DOHH2 (cell line): ENCODE results near the gene STK25.

Experiments used
- H3F3A ChIP-seq: fragments of 200-600 bp; sonication (generic), shearing (Covaris generic); 2 replicates; pipeline ENCODE4 v1.6.0; 2016; ENCODE audit warnings: antibody characterized with exemption, mild to moderate bottlenecking; ENCODE audit not compliant: control insufficient read depth, insufficient read depth
- H3K27ac ChIP-seq: fragments of 200-600 bp; sonication (generic); 2 replicates; pipeline ENCODE4 v1.5.1; 2014; ENCODE audit warnings: low read depth, mild to moderate bottlenecking, low read length, moderate library complexity
- H3K27me3 ChIP-seq: fragments of 200-600 bp; sonication (generic); 2 replicates; pipeline ENCODE4 v1.6.1; 2014; ENCODE audit warnings: mild to moderate bottlenecking, low read length, mixed read lengths; ENCODE audit not compliant: control insufficient read depth
- H3K36me3 ChIP-seq: fragments of 200-600 bp; sonication (generic); 2 replicates; pipeline ENCODE4 v1.6.1; 2014; ENCODE audit warnings: mild to moderate bottlenecking, low read length, moderate library complexity, mixed read lengths; ENCODE audit not compliant: control insufficient read depth
- H3K4me1 ChIP-seq: fragments of 200-600 bp; sonication (generic); 2 replicates; pipeline ENCODE4 v1.6.1; 2014; ENCODE audit warnings: mild to moderate bottlenecking, low read length, mixed read lengths; ENCODE audit not compliant: control insufficient read depth
- H3K4me2 ChIP-seq: fragments of 200-600 bp; sonication (generic); 2 replicates; pipeline ENCODE4 v1.6.0; 2014; ENCODE audit warnings: mild to moderate bottlenecking, low read length, moderate library complexity
- H3K4me3 ChIP-seq: fragments of 200-600 bp; sonication (generic); 2 replicates; pipeline ENCODE4 v1.5.1; 2014; ENCODE audit warnings: mild to moderate bottlenecking, low read length, mixed read lengths
- H3K79me2 ChIP-seq: fragments of 200-600 bp; sonication (generic); 2 replicates; pipeline ENCODE4 v1.6.1; 2014; ENCODE audit warnings: mild to moderate bottlenecking, low read length, mixed read lengths; ENCODE audit not compliant: control insufficient read depth
- H3K9me2 ChIP-seq: fragments of 200-600 bp; sonication (generic); replicated peaks from 2 replicates; pipeline ENCODE4 v1.6.1; 2014; ENCODE audit warnings: mild to moderate bottlenecking, low read length, mixed read lengths; ENCODE audit not compliant: control insufficient read depth
- H3K9me3 ChIP-seq: fragments of 200-600 bp; sonication (generic); 2 replicates; pipeline ENCODE4 v1.6.1; 2014; ENCODE audit warnings: antibody characterized with exemption, low read length, mixed read lengths; ENCODE audit not compliant: control insufficient read depth, insufficient read depth
- H4K20me1 ChIP-seq: fragments of 200-600 bp; sonication (generic); 2 replicates; pipeline ENCODE4 v1.6.0; 2014; ENCODE audit warnings: low read depth, mild to moderate bottlenecking, antibody characterized with exemption, low read length, moderate library complexity; ENCODE audit not compliant: control insufficient read depth, insufficient read depth
- EZH2phosphoT487 ChIP-seq: fragments of 200-600 bp; sonication (generic); IDR thresholded peaks from 2 replicates; pipeline ENCODE4 v1.6.1; 2017; ENCODE audit warnings: borderline replicate concordance, mild to moderate bottlenecking, antibody characterized with exemption, low read length, moderate library complexity, mixed read lengths
- TF ChIP-seq, protein P1 (sequence below): fragments of 200-600 bp; sonication (generic); IDR thresholded peaks from one replicate; pipeline ENCODE4 v1.5.1; 2014; ENCODE audit warnings: antibody characterized with exemption, mild to moderate bottlenecking, low read depth, low read length; ENCODE audit not compliant: poor library complexity, severe bottlenecking

The STK25 gene

DNA sequence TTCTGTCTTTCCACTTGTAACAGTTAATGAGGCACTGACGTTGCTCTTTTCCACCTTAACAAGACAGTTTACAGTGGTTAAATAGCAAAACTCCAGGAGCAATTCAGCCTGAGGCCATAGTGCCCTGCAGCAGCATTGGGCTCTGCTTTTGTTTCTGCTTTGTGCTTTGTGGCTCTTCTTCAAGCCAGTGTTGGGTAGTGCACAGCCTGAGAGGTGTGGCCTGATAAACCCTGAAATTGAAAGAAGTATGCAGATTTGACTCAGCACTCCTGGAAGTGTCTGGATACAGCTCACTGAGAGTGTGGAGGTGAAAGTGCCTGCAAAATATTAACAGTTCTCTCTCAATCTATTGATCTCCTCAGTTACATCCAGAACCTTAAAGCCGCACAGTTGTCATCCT, 63.0 kb downstream of the STK25 start:
- Histone ChIP-seq H3K79me2 (no peaks in the 10 kb centered on the region), H3K4me2 (no peak overlapping the region), H3K9me3 (no peaks in the 10 kb centered on the region), H3K27me3 (no peaks in the 10 kb centered on the region), H3K27ac (no peak overlapping the region), H3K9me2 (no peaks in the 10 kb centered on the region), H3K4me1 (peaks cover 18% of the 10 kb centered on the region), H4K20me1 (0 out of 2 replicates have a peak, but pooled peaks cover 7% of the 10 kb centered on the region), H3F3A (no peaks in the 10 kb centered on the region), H3K4me3 (no peak overlapping the region), H3K36me3 (peaks cover 55% of the 10 kb centered on the region)
- TF ChIP-seq EZH2phosphoT487: no peak
- TF ChIP-seq, protein P1, sequence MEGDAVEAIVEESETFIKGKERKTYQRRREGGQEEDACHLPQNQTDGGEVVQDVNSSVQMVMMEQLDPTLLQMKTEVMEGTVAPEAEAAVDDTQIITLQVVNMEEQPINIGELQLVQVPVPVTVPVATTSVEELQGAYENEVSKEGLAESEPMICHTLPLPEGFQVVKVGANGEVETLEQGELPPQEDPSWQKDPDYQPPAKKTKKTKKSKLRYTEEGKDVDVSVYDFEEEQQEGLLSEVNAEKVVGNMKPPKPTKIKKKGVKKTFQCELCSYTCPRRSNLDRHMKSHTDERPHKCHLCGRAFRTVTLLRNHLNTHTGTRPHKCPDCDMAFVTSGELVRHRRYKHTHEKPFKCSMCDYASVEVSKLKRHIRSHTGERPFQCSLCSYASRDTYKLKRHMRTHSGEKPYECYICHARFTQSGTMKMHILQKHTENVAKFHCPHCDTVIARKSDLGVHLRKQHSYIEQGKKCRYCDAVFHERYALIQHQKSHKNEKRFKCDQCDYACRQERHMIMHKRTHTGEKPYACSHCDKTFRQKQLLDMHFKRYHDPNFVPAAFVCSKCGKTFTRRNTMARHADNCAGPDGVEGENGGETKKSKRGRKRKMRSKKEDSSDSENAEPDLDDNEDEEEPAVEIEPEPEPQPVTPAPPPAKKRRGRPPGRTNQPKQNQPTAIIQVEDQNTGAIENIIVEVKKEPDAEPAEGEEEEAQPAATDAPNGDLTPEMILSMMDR: no peak

DNA sequence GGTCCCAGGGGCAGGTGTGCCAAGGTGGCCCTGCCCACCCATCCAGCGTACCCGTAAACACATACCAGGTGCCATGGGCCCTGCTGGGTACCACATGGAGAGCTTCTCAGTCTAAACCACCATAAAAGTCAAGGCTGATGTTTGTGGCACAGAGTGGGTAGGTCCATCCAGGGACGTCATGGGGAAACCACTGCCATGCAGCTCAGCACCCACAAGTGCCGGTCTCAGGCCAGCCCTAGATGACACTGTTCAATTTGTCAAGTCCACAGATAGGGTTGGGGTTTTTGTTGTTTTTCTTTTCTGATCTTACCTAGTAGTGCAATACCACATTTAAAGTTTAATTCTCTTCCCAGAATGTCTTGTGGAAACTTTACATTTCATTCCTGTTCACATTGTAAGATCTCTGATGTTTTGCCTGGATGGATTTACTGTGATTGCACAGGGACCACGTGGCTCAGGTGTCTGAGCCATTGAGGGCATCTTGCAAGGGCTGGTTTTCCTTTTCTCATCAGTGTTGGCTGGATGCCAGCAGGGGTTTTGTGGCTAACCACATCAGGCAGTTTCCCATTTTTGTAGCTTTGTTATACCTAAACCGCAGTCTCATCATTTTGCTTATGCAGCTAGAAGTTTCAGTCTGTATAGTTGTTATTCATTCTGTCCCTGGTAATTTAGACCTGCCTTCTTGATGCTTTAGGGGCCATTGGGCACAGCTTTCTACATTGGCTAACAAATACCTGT, 64.7 kb downstream of the STK25 start:
- Histone ChIP-seq H3K4me3 (no peak overlapping the region), H3K4me2 (peak overlapping the region; percentile 15), H3K27me3 (no peaks in the 10 kb centered on the region), H3K36me3 (peaks cover 60% of the 10 kb centered on the region), H3K9me3 (no peaks in the 10 kb centered on the region), H3K9me2 (no peaks in the 10 kb centered on the region), H4K20me1 (0 out of 2 replicates have a peak, but pooled peaks cover 7% of the 10 kb centered on the region), H3K27ac (no peak overlapping the region), H3K79me2 (no peaks in the 10 kb centered on the region), H3F3A (no peaks in the 10 kb centered on the region), H3K4me1 (peaks cover 18% of the 10 kb centered on the region)
- TF ChIP-seq, protein P1: no peak
- TF ChIP-seq EZH2phosphoT487: no peak
